ENCODE data around the gene CDC5L.

DNA sequence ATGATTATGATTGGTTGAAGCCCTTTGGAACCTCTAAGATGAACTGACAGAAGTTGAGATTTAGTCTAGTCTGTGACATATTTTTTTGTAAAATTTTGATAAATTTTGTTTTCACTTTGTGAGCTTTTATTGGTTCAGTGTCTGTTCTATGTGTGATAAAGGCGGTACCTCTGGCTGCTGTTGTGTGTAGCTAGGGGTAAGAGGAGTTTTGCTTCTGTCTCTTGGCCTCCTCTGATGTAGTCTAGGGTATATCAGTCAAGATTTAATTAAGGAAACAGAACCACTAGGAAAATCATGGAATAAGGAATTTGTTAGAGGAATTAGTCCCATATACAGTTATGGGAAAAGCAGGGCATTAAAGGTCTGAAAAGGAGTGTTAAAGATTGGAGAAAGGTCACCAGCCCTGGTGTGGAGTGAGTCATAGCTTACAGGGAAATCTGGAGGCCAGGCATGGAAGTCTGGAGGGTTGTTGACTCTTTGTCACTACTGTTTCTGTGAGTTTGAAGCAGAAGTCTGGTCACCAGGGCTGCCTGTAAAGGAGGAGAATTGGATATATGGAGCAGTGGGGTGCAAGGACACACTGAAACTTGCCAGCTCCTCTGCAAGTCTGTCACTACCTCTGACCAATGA, 28.5 kb downstream of the CDC5L start:
- TF ChIP-seq, protein P1, sequence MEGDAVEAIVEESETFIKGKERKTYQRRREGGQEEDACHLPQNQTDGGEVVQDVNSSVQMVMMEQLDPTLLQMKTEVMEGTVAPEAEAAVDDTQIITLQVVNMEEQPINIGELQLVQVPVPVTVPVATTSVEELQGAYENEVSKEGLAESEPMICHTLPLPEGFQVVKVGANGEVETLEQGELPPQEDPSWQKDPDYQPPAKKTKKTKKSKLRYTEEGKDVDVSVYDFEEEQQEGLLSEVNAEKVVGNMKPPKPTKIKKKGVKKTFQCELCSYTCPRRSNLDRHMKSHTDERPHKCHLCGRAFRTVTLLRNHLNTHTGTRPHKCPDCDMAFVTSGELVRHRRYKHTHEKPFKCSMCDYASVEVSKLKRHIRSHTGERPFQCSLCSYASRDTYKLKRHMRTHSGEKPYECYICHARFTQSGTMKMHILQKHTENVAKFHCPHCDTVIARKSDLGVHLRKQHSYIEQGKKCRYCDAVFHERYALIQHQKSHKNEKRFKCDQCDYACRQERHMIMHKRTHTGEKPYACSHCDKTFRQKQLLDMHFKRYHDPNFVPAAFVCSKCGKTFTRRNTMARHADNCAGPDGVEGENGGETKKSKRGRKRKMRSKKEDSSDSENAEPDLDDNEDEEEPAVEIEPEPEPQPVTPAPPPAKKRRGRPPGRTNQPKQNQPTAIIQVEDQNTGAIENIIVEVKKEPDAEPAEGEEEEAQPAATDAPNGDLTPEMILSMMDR (IDR thresholded peaks at IDR 0.05; ENCODE audit: insufficient read depth, low read length, poor library complexity, severe bottlenecking) = no peak
- TF ChIP-seq EZH2phosphoT487 (conservative IDR thresholded peaks at IDR 0.05; ENCODE audit: low read length) = no peak
